HG03442 (cell line): ENCODE measurements around the gene ZNF362.

Experiments
- ATAC-seq: cut with Tn5 transposase; IDR thresholded peaks from one replicate; pipeline ENCODE4 v1.9.1; 2021; ENCODE audit warnings: mild to moderate bottlenecking, moderate library complexity; ENCODE audit not compliant: unreplicated experiment

Gene ZNF362

GRCh38 chr1:33267468-33268205 lies 11.3 kb downstream of the ZNF362 start:
- ATAC-seq = no peak

GRCh38 chr1:33268457-33268856 lies 12.2 kb downstream of the ZNF362 start:
- no peak for ATAC-seq

- ATAC-seq = no peak
These were observed 12.8 kb downstream of the ZNF362 start for GRCh38 chr1:33268927-33269610.

DNA sequence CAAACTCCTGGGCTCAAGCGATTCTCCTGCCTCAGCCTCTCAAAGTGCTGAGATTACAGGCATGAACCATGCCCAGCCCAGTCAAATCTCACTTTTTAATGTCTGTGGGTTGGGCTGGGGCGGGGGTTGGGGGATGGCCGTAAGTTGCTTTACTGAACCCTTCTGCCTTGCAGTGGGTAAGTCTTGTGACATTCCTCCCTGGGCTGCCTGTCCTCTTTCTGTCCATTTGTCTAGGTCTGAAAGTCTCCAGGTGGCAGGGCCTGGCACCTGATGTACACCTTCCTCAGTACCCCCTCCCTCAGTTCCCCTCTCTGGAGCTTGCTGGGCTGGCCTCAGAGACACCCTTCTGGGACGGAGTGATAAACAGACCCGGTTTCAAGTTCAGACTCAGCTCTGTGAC lies 13.3 kb downstream of the ZNF362 start:
- no peak for ATAC-seq

DNA sequence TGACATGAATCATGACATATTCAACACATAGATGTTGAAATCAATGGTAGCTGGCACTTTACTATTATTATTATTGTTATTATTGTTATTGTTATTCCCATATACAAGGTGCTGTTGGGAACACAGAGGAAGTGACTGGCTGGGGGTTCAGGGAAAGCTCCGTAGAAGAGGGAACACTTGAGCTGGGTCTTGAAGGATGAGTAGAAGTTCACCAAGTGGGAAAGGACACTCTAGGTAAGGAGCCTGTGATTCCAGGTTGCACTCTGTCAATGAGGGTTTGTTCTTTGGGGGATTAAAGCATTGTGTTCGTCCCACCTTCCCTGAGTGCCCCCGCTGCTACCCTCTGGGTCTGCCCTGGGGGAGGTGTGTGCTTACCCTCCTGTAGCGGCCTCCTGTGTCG lies 14.1 kb downstream of the ZNF362 start:
- no peak for ATAC-seq

DNA sequence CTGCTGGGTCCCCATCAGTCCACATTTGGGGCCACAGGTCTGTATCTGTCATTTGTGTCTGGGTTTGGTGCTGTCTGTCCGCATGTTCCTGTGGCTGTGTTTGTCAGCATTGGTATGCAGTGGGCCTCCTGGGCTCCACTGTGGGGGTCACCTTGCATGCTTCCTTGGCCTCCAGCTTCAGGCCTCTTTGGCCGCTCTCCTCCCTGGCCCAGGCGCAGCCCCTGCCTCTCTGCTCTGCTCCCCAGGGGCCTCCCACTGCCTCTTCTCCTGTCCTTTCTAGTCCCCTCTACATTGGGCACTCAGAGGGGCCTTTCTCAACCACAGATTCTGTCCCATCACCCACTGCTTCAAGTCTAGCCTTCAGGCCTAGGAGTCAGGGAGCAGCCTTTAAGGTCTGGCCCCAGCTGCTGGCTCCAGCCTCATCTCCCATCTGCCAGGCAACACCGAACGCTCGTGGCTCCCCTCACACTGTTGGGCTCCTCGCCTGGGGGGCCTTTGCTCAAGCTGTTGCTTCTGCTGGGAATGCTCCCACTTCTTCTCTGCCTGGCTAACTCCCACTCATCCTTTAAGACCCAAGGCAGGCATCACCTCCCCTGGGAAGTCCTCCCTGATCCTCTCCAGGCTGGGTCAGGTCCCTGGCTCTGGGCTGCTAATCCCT lies 14.6 kb downstream of the ZNF362 start:
- no peak for ATAC-seq

DNA sequence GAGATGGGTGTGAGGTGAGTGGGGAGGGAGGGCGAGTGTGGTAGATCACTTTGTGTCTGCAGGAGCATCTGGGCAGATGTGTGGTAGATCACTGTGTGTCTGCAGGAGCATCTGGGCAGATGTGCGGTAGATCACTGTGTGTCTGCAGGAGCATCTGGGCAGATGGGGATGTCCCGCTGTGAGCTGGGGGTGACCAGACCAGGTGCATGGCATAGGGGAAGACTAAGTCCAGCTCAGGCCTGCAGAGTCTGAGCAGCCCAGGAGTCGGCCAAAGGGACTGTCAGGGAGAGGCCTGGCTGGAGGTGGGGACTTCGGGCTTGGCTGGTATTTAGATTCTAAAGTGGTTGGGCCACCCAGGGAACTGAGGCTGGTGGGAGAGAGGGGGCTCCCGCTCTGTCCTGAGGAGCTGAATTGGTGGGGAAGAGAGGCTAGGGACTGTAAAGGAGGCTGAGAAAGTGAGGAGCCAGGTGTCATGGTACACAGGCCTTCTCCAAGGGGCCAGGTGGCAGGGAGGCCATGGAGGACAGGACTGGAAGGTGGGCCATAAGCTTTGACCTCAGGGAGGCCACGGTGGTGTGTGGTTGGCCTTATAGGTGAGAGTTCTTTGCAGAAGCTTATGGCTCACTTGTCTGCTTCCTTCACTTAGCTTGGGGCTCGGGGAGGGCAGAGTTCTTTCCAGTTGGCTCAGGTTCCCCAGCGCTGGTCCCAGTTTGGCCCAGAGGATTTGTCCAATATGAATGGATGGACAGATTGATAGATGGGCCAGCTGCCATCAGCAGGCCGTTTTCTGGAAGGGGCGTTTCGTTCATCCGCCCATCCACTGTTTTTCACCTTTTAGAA lies 15.6 kb downstream of the ZNF362 start:
- no peak for ATAC-seq

- ATAC-seq = no peak
These were observed 16.2 kb downstream of the ZNF362 start for GRCh38 chr1:33272509-33272908.

- no peak for ATAC-seq
These were observed 16.6 kb downstream of the ZNF362 start for GRCh38 chr1:33272930-33273329.

DNA sequence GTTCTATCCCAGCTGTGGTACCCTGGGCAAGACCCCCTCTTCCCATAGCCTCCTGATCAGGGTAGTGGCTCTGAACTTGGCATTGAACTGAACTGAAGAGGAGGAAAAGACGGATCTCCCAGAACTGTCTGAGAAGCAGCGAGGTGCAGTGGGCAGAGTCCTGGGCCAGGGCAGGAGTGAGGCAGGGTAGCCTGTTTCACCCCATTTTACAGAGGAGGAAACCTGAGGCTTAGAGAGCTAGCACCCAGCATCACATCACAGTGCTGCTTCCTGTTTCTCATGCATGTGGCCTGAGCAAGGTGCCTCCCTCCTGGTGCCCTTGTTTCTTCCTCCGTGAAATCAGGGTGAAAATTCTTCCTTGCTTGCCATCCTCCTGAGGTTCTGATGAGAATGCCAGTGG lies 17.1 kb downstream of the ZNF362 start:
- ATAC-seq = no peak

DNA sequence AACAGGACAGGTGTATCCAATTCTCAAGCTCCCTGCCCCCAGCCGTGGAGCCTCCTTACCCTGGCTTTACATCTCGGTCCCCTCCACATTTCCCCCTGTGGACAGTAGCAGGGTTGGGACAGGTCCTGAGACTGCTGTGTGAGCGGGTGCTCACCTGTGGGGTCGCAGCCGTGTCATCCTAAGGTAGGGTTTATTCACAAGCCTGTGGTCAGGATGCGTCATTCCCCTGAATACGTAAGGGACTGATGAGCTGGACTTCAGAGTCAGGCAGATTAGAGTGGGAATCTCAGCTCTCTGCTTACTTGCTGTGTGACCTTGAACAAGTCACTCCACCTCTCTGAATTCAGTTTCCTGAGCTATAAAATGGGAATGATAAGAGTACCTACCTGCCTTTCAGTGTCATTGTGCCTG lies 17.7 kb downstream of the ZNF362 start:
- no peak for ATAC-seq

DNA sequence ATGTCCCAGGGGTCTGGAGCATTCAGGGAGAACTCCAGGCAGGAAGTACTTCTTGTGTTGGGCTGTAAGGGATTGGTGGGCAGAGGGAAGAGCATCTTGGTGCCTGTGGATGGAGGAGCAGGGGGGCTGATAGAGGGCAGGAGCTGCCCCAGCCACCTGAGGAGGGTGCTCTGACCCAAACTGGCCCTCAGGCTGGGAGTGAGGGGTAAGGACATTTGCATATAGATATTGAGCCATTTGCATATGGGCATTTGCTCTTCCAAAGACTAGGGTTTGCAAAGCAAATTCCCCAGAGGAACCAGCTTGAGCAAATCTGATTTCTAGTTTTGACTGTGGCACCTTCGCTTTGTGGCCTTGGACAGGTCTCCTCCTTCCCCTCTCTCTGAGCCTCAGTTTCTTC lies 18.2 kb downstream of the ZNF362 start:
- no peak for ATAC-seq

GRCh38 chr1:33275195-33275594 lies 18.9 kb downstream of the ZNF362 start:
- no peak for ATAC-seq

GRCh38 chr1:33275706-33276572 lies 19.6 kb downstream of the ZNF362 start:
- ATAC-seq = no peak

DNA sequence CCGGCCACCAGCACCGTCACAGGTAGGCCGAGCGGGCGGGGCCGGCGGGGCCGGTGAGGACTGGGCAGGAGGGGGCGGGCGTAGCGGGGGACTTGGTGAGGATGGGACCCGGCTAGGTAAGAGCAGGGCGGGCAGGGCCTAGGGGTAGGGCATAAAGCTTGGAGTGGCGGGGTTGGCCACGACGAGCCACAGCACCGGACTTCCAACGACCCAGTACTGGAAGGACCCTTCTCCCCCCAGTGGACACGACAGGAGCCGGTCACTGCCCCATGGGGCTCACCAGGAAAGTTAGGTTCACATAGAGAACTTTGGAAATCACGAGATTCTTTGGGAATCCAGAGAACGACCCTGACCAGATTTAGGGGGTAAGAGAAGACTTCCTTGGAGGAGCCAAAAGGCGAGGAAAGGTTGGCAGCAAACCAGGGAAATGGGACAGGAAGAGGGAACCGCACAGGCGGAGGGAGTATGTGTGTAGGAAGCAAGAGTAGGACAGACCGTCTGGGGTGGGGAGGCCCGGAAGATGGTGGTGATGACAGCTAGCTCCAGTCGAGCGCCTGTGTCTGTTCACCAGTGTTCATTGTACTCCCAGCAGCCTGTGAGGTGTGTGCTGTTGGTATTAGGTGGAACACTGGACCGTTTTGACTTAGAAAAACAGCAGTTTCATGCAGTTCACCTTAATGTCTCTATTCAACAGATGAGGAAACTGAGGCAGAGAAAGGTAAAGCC lies 20.4 kb downstream of the ZNF362 start:
- ATAC-seq = no peak

DNA sequence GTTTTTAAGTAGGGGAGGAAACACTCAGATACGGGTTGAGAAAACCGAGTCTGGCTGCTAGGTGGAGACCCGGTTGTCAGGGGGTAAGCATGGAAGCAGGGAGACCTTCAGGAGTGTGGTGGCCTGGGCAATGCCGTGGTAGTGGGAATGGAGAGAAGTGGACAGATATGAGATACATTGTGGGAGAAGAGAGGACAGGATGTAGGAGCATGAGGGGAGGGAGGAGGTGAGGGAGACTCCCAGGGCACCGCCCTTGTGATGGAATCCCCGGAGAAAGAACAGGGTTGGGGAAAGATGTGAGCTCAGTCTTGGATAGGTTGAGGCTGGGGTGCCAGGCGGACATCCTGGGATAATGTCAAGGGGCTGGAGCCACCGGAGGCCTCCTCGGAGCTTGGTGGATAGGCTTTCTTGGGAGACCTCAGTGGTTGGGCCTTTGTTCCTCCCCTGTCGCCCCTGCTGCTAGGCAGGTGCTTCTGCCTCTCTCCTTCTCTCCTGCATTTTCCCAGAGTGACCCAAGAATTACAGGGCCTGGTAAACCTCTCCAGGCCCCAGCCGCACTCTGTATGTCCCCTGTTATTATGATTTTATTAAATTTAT lies 21.3 kb downstream of the ZNF362 start:
- no peak for ATAC-seq

- ATAC-seq = no peak
These were observed 23.9 kb downstream of the ZNF362 start for GRCh38 chr1:33280091-33280661.

DNA sequence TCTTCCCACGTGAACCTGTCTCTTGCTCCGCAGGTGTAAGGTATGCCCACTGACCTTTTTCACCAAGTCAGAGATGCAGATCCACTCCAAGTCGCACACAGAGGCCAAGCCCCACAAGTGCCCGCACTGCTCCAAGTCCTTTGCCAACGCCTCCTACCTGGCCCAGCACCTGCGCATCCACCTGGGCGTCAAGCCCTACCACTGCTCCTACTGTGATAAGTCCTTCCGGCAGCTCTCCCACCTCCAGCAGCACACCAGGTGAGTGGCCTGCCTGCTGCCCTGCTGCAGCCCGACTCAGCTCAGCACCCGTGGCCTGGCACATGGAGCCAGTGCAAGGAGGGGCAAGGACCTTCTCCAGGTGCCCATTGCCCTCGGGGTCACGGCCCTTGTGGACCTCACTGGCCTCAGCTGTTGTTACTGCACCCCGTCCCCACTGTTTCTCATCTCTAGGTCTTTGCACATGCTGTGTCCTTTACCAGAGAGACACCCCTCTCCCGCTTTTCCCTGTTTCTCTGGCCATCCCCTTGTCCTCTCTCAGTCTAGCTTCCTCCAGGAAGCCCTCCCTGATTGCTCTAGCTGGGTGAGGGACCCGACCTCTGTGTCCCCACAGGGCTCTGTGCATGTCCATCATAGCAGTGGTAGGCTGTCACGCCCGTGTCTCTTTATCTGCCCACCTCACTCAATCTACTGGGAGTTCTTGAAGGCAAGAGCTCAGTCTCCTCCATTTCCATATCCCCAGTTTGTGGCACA lies 25.4 kb downstream of the ZNF362 start:
- no peak for ATAC-seq
